GM18499 (cell line): ENCODE measurements around the gene RPRD1B.
"Not testable (repeated sequence)": the region's sequence is repeated elsewhere in the genome, so short reads cannot be mapped to it uniquely, and the experiment has no call there.

ENCODE experiments used
- ATAC-seq: cut with Tn5 transposase; IDR thresholded peaks from one replicate; pipeline ENCODE4 v1.9.1; 2021; ENCODE audit warnings: moderate number of reproducible peaks; ENCODE audit not compliant: insufficient read depth, unreplicated experiment

RPRD1B gene

DNA sequence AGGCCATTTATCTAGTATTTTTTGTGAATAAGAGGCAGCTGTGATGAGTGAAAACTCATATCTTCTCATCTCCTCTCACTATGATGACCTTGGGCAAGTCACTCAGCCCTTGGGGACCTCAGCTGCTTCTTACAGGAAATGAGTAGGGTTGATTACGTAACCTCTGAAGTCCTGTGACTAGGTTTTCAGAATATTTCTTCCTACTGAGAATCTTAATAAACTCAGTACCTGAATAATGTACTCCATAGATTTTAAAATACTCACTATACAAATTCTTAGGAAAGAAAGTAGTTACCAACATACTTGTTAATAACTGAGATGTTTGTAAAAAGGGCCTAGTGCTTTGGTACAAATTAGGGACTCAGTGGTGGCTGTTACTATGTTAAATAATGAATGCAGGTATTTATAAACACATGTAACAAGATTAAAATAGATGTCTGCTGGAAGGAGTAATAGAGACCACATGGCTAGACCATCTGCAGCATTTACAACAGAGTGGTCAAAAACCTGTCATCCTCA lies 60.9 kb downstream of the RPRD1B start:
- ATAC-seq = no peak

DNA sequence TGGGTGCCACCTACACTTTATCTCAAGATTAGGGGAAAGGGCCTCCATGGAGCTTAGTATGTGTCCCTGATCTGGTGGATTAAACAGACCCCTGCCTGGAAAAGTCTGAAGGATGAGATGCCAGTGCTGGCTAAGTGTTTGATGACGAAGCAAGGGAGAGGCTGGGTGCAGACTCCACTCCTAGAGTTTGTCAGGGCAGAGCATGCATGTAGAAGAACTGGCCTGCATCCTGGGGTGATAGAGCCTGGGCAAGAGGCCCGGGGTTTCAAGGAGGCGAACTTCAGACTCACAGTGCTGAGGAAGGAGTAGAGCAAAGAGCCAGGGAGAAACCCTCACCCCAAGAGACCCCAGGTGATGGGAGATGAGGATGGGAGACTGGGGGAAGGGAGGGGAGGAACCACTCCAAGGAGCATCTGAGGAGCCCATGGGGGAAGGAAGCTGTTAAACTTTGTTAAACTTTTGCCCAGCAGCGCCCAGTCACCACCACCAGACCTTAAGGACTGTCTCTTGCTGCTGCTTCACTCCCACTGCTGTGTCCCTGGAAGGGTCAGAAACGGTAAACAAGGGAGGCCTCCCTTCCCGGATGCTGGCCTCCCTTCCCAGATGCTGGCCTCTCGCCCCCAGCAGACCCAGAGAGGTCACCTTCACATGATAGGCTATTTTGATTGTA lies 61.6 kb downstream of the RPRD1B start:
- ATAC-seq = no peak

DNA sequence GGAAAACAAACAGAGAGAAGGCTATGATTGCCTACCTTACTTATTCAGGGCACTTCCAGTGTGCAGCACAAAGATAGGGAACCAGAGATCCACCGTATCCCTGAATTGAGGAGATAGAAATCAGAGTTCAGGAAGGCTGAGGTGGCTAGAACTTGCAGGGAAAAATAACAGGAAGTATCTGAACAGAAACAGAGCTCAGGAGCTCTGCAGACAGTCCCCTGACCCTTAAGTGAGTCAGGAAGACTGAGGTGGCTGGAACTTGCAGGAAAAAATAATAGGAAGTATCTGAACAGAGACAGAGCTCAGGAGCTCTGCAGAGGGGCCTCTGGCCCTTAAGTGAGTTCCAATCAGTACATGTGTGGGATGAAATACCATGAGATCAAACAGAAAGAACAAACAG lies 65.4 kb downstream of the RPRD1B start:
- ATAC-seq = no peak

DNA sequence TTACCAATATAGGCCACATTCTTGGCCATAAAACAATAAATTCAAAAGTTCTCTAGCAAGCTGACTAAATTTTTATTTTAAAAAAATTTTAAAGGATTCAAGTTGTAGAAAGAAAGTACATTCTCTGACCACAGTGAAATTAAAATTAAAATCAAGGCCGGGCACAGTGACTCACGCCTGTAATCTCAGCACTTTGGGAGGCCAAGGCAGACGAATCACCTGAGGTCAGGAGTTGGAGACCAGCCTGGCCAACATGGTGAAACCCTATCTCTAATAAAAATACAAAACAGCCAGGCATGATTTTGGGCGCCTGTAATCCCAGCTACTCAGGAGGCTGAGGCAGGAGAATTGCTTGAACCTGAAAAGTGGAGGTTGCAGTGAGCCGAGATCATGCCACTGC lies 68.7 kb downstream of the RPRD1B start:
- not testable (repeated sequence) for ATAC-seq

DNA sequence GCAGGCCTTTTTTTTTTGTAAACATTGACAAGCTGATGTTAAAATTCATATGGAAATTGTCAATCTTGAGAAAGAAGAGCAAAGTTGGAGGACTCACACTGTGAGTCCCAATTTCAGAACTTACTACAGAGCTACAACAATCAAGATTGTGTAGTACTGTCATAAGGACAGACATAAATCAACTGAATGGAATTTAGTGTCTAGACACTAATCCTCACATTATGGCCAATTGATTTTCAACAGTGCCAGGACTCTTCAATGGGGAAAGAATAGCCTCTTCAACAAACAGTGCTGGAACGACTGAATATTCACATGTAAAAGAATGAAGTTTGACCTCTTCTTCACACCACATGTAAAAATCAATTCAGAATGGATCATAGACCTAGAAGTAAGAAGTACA lies 70.7 kb downstream of the RPRD1B start:
- no peak for ATAC-seq

DNA sequence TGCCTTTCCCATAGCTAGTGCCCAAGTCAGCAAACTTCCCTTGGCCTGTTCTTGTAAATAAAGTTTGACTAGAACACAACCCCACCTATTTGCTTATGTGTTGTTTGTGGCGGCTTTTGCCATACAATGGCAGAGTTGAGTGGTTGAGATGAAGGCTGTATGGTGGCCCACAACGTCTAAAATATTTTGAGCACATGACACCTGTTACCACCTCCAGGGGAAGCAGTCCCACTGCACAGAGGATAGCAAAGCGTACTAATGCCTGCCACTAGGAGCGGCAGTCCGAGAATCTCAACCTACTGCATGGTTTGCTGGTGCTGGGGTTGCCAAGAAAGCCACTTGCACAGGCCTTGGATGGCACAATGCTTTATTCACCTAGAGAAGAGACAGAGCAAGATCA lies 72.9 kb downstream of the RPRD1B start:
- ATAC-seq = no peak

DNA sequence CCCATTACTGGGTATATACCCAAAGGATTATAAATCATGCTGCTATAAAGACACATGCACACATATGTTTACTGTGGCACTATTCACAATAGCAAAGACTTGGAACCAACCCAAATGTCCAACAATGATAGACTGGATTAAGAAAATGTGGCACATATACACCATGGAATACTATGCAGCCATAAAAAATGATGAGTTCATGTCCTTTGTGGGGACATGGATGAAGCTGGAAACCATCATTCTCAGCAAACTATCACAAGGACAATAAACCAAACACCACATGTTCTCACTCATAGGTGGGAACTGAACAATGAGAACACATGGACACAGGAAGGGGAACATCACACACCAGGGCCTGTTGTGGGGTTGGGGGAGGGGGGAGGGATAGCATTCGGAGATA lies 73.8 kb downstream of the RPRD1B start:
- not testable (repeated sequence) for ATAC-seq

- ATAC-seq = not testable (repeated sequence)
Observed at GRCh38 chr20:38107916-38108315, 74.4 kb downstream of the RPRD1B start.

GRCh38 chr20:38108438-38108985 lies 75.0 kb downstream of the RPRD1B start:
- ATAC-seq = no peak

GRCh38 chr20:38108986-38109541 lies 75.5 kb downstream of the RPRD1B start:
- no peak for ATAC-seq

DNA sequence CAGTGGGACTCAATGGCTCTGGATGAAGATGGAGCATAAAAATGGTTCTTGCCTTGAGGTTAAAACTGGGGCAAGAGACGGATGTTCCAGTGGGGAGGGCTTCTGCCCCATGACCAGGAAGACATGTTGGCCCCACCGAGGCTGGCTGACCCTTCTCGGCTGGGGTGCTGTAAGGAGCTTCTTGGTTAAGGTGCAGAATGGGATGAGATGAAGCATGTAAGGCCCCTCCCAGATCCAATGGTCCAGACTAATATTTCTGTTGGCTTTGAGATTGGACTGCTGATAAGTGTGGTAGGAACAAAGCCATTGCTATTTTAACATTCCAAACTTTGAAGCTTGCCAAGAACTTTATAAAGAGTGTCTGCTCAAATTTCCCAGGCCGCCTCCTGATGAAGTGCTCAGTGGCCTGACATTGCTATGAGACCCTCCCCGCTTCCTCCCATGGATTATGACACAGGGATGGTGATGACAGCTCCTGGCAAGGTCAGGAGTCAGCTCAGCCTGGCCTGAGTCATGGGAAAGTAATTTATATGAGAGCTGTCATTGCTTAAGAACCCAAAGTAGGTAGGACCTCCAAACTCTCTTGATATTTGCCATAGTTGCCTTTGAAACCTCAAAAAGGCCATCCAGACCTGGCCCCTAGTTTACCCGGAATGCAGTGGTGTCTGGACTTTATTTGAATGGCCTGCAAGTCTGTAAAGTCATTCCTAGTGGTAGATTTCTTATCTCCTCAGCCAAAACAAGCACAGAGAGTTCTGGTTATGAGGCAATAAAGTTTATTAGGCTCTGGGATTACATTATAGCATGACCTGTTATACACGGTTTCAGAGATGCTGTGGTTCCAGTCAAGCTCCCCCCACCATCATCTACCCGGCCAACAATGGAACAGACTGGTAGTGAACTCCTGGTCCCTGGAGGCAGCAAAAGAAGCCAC lies 76.3 kb downstream of the RPRD1B start:
- no peak for ATAC-seq

GRCh38 chr20:38110525-38111178 lies 77.1 kb downstream of the RPRD1B start:
- no peak for ATAC-seq

DNA sequence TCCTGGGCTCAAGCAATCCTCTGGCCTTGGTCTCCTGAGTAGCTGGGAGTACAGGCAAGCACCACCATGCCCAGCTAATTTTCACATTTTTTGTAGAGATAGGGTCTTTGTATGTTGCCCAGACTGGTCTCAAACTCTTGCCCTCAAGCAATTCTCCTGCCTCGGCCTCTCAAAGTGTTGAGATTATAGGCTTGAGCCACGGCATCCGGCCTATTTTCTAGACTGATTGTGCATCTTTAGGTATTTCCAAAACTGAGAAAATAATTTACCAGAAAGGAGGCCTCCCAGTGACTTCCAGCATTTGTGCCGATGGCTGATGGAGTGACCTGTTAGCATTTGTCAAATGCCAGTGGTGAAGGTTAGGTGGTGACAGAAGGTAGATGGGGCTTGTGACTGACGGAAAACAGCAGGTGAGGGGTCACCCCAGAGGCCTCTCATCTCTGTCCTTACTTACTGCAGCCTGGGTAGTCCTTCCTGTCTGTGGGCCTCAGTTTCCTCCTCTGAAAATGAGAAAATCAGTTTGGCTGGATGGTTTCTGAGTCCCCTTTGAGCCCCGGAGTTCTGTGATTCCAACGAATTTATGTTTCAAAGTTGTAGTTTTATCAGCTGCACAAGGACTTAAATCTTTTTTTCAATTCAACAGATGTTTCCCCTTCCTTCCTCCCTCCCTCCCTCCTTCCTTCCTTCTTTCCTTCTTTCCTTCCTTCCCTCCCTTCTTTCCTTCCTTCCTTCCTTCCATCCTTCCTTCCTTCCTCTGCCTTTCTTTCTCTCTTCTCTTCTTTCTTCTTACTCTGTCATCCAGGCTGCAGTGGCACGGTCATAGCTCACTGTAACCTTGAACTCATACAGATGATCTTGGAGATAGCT lies 78.1 kb downstream of the RPRD1B start:
- no peak for ATAC-seq

DNA sequence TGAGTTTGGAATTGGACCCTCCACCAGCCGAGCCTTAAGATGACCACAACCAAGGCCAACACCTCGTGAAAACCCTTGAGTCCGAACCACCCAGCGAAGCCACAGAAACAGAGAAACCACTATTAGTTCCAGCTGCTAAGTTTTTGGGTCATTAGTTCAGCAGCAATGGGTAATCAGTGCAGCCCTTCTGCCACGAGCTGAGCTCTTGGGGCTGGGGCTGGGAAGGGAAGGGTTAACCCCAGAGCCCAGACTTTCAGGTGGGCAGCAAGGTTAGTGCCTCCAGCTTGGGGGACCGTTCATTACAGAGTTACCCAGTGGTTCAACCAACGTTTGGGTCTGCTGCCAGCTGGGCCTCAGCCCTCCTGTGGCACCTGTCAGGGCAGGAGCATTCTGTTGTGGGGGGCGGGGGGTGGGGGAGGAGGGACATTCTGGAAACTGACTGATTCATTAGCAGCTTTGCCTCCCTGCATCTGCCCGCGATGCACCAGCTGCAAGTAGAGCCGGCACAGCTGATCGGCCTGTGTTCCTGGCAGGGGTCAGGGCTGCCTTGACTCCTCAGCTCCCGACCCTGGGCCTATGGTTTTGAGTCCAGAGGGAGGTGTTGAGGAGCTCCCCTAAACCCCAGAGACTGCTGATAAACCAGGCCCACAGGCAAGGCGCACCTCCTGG lies 78.8 kb downstream of the RPRD1B start:
- ATAC-seq = no peak

- ATAC-seq = no peak
Observed at GRCh38 chr20:38112930-38113294, 79.4 kb downstream of the RPRD1B start.

- no peak for ATAC-seq
Observed at GRCh38 chr20:38113401-38114325, 80.1 kb downstream of the RPRD1B start.

DNA sequence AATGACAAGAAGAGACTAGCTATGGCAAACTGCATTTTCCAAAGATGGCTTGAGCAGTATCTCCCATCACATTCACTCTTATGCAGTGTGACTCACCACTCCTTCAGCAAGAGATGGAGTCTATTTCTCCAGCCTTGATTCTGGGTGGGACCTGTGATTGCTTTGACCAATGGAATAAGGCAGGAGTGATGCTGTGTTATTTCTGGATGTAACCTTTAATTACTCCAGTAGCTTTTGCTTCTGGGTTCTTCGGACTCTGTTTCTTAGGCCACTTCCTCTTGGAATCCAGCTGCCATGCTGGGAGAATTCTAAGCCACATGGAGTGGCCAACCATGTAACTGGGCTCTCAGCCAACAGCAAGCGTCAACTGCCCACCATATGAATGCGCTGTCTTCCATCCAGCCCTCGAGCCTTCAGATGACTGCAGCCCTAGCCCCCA lies 80.8 kb downstream of the RPRD1B start:
- no peak for ATAC-seq

- no peak for ATAC-seq
Observed at GRCh38 chr20:38115205-38115604, 81.7 kb downstream of the RPRD1B start.
